Esophagus squamous epithelium (tissue), 5 donors: ENCODE data around the gene CCND1. TPM values are rescaled to one million over a fixed set of nuclear protein-coding genes. Genes with fewer than 3 reads are reported as not detected.

Experiments
- DNase-seq: peaks from one replicate; lab custom pipeline; 2025; lab: John Stamatoyannopoulos, UW
- H3K27ac ChIP-seq, 4 donors: fragments of 200-600 bp; sonication (generic); one replicate each; pipeline ENCODE4 v1.5.1; 2016 to 2019; ENCODE audit warnings: mild to moderate bottlenecking in 1 of 4
- H3K27me3 ChIP-seq, 4 donors: fragments of 200-600 bp; sonication (generic); 1 replicate in 3 of 4; 2 replicates in 1 of 4; pipeline versions ENCODE4 v1.5.1 to v1.6.0; 2017 to 2021; ENCODE audit warnings: antibody characterized with exemption in 1 of 4
- H3K36me3 ChIP-seq, 3 donors: fragments of 200-600 bp; sonication (generic); one replicate each; pipeline ENCODE4 v1.5.1; 2016 to 2019
- H3K4me1 ChIP-seq, 3 donors: fragments of 200-600 bp; sonication (generic); one replicate each; pipeline ENCODE4 v1.5.1; 2017 to 2019
- H3K4me3 ChIP-seq, 4 donors: fragments of 200-600 bp; sonication (generic); 1 replicate in 3 of 4; 2 replicates in 1 of 4; pipeline ENCODE4 v1.5.1; 2016 to 2019; ENCODE audit warnings: mild to moderate bottlenecking in 2 of 4, moderate library complexity in 1 of 4
- H3K9me3 ChIP-seq, 3 donors: fragments of 200-600 bp; sonication (generic); one replicate each; pipeline ENCODE4 v1.5.1; 2016 to 2019
- POLR2A ChIP-seq, 4 donors: fragments of 450-650 bp; IDR thresholded peaks; one replicate each; pipeline ENCODE4 v1.6.1; 2017; ENCODE audit warnings: antibody characterized with exemption in 4 of 4, mild to moderate bottlenecking in 4 of 4, moderate library complexity in 3 of 4
- WGBS, 2 donors: methylation state at CpG; one replicate each; pipeline ENCODE4 v1.1.5; 2018; 5-methylcytosine and 5-hydroxymethylcytosine counted together
- intact Hi-C: fragments of 100-400 bp; cut with DNase I; formaldehyde crosslinking; loops from one replicate; pipeline ENCODE4 v1.15.0; 2022
- total RNA-seq, 4 donors: library from RNA; depleted of rRNA; stranded (reverse); fragments of >200 nt; gene quantifications; one replicate each; pipeline ENCODE4 v1.1.0, GENCODE V29; 2016
- TF ChIP-seq, protein P1 (sequence below), 6 experiments: fragments of 450-650 bp in 4 of 6; fragments of 200-600 bp in 2 of 6; sonication (generic) in 2 of 6; IDR thresholded peaks; one replicate each; pipeline ENCODE4 v1.5.1; 2016 to 2019; ENCODE audit warnings: antibody characterized with exemption in 6 of 6, mild to moderate bottlenecking in 4 of 6, moderate library complexity in 4 of 6
- donor health status: DM: yes; HTN: yes; CAD: no.

CCND1 gene
- total RNA-seq, 4 donors from 2014 or later = 64.1 to 216 (median 145) TPM

GRCh38 chr11:69677749-69678148 is 36.8 kb downstream of the CCND1 start:
- intact Hi-C loops = no loop called here
- 59 to 60% methylated on average over 2 of the region's 2 CpGs for WGBS, 2 donors
- no peaks in the 10 kb centered on the region for H3K27me3 ChIP-seq

DNA sequence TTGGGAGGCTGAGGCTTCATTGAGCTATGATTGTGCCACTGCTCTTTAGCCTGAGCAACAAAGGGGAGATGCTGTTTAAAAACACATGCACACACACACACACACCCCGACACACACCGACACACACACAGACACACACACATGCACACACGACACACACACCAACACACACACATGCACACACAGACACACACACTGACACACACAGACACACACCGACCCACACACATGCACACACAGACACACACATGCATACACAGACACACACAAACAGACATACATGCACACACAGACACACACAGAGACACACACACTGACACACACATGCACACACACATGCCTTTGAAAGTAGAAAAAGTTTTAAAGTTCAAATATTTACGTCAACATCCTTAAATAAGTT is 39.7 kb downstream of the CCND1 start:
- TF ChIP-seq, protein P1, sequence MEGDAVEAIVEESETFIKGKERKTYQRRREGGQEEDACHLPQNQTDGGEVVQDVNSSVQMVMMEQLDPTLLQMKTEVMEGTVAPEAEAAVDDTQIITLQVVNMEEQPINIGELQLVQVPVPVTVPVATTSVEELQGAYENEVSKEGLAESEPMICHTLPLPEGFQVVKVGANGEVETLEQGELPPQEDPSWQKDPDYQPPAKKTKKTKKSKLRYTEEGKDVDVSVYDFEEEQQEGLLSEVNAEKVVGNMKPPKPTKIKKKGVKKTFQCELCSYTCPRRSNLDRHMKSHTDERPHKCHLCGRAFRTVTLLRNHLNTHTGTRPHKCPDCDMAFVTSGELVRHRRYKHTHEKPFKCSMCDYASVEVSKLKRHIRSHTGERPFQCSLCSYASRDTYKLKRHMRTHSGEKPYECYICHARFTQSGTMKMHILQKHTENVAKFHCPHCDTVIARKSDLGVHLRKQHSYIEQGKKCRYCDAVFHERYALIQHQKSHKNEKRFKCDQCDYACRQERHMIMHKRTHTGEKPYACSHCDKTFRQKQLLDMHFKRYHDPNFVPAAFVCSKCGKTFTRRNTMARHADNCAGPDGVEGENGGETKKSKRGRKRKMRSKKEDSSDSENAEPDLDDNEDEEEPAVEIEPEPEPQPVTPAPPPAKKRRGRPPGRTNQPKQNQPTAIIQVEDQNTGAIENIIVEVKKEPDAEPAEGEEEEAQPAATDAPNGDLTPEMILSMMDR (IDR thresholded peaks at IDR 0.05) = no peak
- TF ChIP-seq POLR2A (IDR thresholded peaks at IDR 0.05) = no peak
- Histone ChIP-seq H3K4me3 (no peak overlapping the region), H3K27me3 (peaks cover 0 to 11% (median 0%) of the 10 kb centered on the region in 4 donors), H3K9me3 (no peaks in the 10 kb centered on the region), H3K36me3 (no peaks in the 10 kb centered on the region), H3K4me1 (peaks cover 0 to 4% (median 2%) of the 10 kb centered on the region in 3 donors), H3K27ac (no peak overlapping the region)
- 92 to 96% methylated on average over 4 to 5 of the region's 5 CpGs for WGBS, 2 donors
- intact Hi-C loops = loop anchor here (5.0 kb wide), 1 partner anchor 207 kb away; no protein-coding TSS in a partner anchor
- no peak for DNase-seq

More at GRCh38 chr11:69677749-69678148, 36.8 kb downstream of the CCND1 start:
- H3K4me1 ChIP-seq = peaks cover 13 to 25% (median 20%) of the 10 kb centered on the region in 3 donors
- H3K27ac ChIP-seq = no peak overlapping the region
- no peak for DNase-seq
- H3K9me3 ChIP-seq = no peaks in the 10 kb centered on the region
- H3K4me3 ChIP-seq = no peak overlapping the region
- peaks cover 0 to 6% (median 0%) of the 10 kb centered on the region in 3 donors for H3K36me3 ChIP-seq
- TF ChIP-seq POLR2A (IDR thresholded peaks at IDR 0.05) = no peak
- TF ChIP-seq, protein P1 (IDR thresholded peaks at IDR 0.05) = no peak

DNA sequence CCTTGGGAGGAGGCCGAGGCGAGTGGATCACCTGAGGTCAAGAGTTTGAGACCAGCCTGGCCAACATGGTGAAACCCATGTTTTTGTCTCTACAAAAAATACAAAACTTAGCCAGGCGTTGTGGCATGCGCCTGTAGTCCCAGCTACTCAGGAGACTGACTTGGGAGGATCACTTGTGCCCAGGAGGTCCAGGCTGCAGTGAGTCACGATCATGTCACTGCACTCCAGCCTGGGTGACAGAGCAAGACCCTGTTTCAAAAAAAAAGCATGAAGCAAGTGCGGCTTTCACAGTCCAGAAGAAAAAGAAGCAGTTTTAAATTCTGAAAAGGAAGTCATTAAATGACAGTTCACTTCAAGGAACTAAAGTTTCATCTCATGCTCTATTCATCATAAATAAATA is 41.3 kb downstream of the CCND1 start:
- intact Hi-C loops = loop anchor here (5.0 kb wide), 1 partner anchor 205 kb away; no protein-coding TSS in a partner anchor
- WGBS, 2 donors = 79 to 86% methylated on average over 4 to 6 of the region's 6 CpGs
- no peak for TF ChIP-seq POLR2A (IDR thresholded peaks at IDR 0.05)
- TF ChIP-seq, protein P1 (IDR thresholded peaks at IDR 0.05) = no peak
- H3K27ac ChIP-seq = no peak overlapping the region
- H3K27me3 ChIP-seq = peaks cover 0 to 22% (median 0%) of the 10 kb centered on the region in 4 donors
- H3K4me3 ChIP-seq = no peak overlapping the region
- H3K36me3 ChIP-seq = no peaks in the 10 kb centered on the region
- H3K9me3 ChIP-seq = no peaks in the 10 kb centered on the region
- DNase-seq = no peak
- peaks cover 0 to 8% (median 0%) of the 10 kb centered on the region in 3 donors for H3K4me1 ChIP-seq

DNA sequence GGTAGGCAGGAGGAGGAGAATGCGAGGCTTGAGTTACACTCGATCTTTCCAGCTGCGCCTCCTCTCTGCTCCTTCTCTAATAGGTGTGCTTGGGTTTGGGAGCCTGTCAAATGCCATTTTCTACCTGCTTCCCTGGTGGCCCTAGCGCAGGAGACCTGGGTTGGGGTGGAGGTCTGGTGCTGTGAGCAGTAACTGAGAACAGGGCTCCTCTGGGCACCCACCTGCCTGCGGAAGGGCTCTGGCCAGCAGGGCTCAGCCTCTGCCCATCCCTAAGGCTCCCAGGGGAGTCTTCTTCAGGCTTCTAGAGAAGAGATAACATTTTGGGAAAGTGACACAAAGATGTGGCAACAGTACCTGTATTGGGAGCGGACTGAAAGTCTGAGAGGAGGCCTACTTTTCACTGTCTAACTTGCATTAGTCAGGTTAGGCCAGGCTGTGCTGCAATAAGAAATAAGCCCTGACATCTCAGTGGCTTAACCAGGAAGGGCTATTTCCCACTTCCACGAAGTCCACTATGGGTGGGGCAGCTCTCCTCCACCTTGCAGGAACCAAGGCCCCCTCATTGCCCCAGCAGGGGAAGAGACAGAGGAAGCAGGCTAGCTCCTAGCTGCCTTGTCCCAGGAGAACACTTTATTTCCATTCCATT is 41.8 kb downstream of the CCND1 start:
- Histone ChIP-seq H3K27me3 (peaks cover 0 to 22% (median 0%) of the 10 kb centered on the region in 4 donors), H3K36me3 (no peaks in the 10 kb centered on the region), H3K4me1 (peaks cover 0 to 8% (median 0%) of the 10 kb centered on the region in 3 donors), H3K4me3 (no peak overlapping the region), H3K9me3 (no peaks in the 10 kb centered on the region), H3K27ac (no peak overlapping the region)
- TF ChIP-seq POLR2A (IDR thresholded peaks at IDR 0.05) = no peak
- TF ChIP-seq, protein P1 (IDR thresholded peaks at IDR 0.05) = no peak
- 87 to 91% methylated on average over 5 to 7 of the region's 7 CpGs for WGBS, 2 donors
- intact Hi-C loops = loop anchor here (5.0 kb wide), 1 partner anchor 204 kb away; no protein-coding TSS in a partner anchor
- DNase-seq = no peak

GRCh38 chr11:69683764-69684333 is 42.9 kb downstream of the CCND1 start:
- TF ChIP-seq, protein P1 (IDR thresholded peaks at IDR 0.05) = peak in 5 of 6 experiments; percentile 43 to 71 (median 55)
- TF ChIP-seq POLR2A (IDR thresholded peaks at IDR 0.05) = no peak
- Histone ChIP-seq H3K4me1 (peaks cover 0 to 8% (median 0%) of the 10 kb centered on the region in 3 donors), H3K27me3 (peaks cover 0 to 22% (median 0%) of the 10 kb centered on the region in 4 donors), H3K4me3 (no peak overlapping the region), H3K36me3 (no peaks in the 10 kb centered on the region), H3K9me3 (no peaks in the 10 kb centered on the region), H3K27ac (no peak overlapping the region)
- intact Hi-C loops = loop anchor here (5.0 kb wide), 1 partner anchor 203 kb away; no protein-coding TSS in a partner anchor
- DNase-seq = no peak
- 44 to 100% methylated on average over 1 to 5 of the region's 9 CpGs for WGBS, 2 donors
